ENCODE results near the gene ENOX1. TPM values are rescaled to one million over a fixed set of nuclear protein-coding genes. Genes with fewer than 3 reads are reported as not detected.

The ENOX1 gene
- total and polyA plus RNA-seq, 2 donors, result 4.0 to 5.7 TPM

GRCh38 chr13:43200736-43201135 lies 586.0 kb downstream of the ENOX1 start:
- no peaks in the 10 kb centered on the region for H3K4me1 ChIP-seq (ENCODE audit: control insufficient read depth in 2 of 2, insufficient read depth in 2 of 2, low read length in 2 of 2)
- WGBS, result 97% methylated on average over 1 of the region's 1 CpG

GRCh38 chr13:43200307-43200706 lies 586.5 kb downstream of the ENOX1 start:
- Histone ChIP-seq H3K27me3 (ENCODE audit: control insufficient read depth in 2 of 2, insufficient read depth in 1 of 2, low read length in 1 of 2) (no peaks in the 10 kb centered on the region), H3K4me1 (ENCODE audit: control insufficient read depth in 2 of 2, insufficient read depth in 2 of 2, low read length in 2 of 2) (no peaks in the 10 kb centered on the region), H3K9me3 (ENCODE audit: control insufficient read depth in 2 of 2, insufficient read depth in 1 of 2, low read length in 1 of 2) (no peaks in the 10 kb centered on the region), H3K4me3 (ENCODE audit: low read length in 2 of 2) (no peak overlapping the region), H3K36me3 (ENCODE audit: control insufficient read depth in 2 of 2, insufficient read depth in 2 of 2, low read length in 1 of 2) (no peaks in the 10 kb centered on the region), H3K27ac (ENCODE audit: low read depth in 1 of 2, low read length in 1 of 2) (no peak overlapping the region)
- DNase-seq (ENCODE audit: low read depth in 6 of 9, low spot score in 9 of 9), result no peak
- 92% methylated on average over 1 of the region's 1 CpG for WGBS

More at GRCh38 chr13:43200736-43201135, 586.0 kb downstream of the ENOX1 start:
- no peaks in the 10 kb centered on the region for H3K9me3 ChIP-seq (ENCODE audit: control insufficient read depth in 2 of 2, insufficient read depth in 1 of 2, low read length in 1 of 2)
- no peaks in the 10 kb centered on the region for H3K27me3 ChIP-seq (ENCODE audit: control insufficient read depth in 2 of 2, insufficient read depth in 1 of 2, low read length in 1 of 2)
- H3K4me3 ChIP-seq (ENCODE audit: low read length in 2 of 2), result no peak overlapping the region
- H3K36me3 ChIP-seq (ENCODE audit: control insufficient read depth in 2 of 2, insufficient read depth in 2 of 2, low read length in 1 of 2), result no peaks in the 10 kb centered on the region
- DNase-seq (ENCODE audit: low read depth in 6 of 9, low spot score in 9 of 9), result no peak
- H3K27ac ChIP-seq (ENCODE audit: low read depth in 1 of 2, low read length in 1 of 2), result no peak overlapping the region

- peaks cover 0 to 7% of the 10 kb centered on the region in 2 donors for H3K4me1 ChIP-seq (ENCODE audit: control insufficient read depth in 2 of 2, insufficient read depth in 2 of 2, low read length in 2 of 2)
- H3K4me3 ChIP-seq (ENCODE audit: low read length in 2 of 2), result no peak overlapping the region
- H3K36me3 ChIP-seq (ENCODE audit: control insufficient read depth in 2 of 2, insufficient read depth in 2 of 2, low read length in 1 of 2), result no peaks in the 10 kb centered on the region
- H3K27ac ChIP-seq (ENCODE audit: low read depth in 1 of 2, low read length in 1 of 2), result no peak overlapping the region
- no peaks in the 10 kb centered on the region for H3K9me3 ChIP-seq (ENCODE audit: control insufficient read depth in 2 of 2, insufficient read depth in 1 of 2, low read length in 1 of 2)
- 97% methylated on average over 3 of the region's 3 CpGs for WGBS
- H3K27me3 ChIP-seq (ENCODE audit: control insufficient read depth in 2 of 2, insufficient read depth in 1 of 2, low read length in 1 of 2), result no peaks in the 10 kb centered on the region
- DNase-seq (ENCODE audit: low read depth in 6 of 9, low spot score in 9 of 9), result no peak
Measured at GRCh38 chr13:43196750-43197370, 589.9 kb downstream of the ENOX1 start.

GRCh38 chr13:43196086-43196621 lies 590.6 kb downstream of the ENOX1 start:
- Histone ChIP-seq H3K4me3 (ENCODE audit: low read length in 2 of 2) (no peak overlapping the region), H3K27ac (ENCODE audit: low read depth in 1 of 2, low read length in 1 of 2) (no peak overlapping the region), H3K27me3 (ENCODE audit: control insufficient read depth in 2 of 2, insufficient read depth in 1 of 2, low read length in 1 of 2) (no peaks in the 10 kb centered on the region), H3K36me3 (ENCODE audit: control insufficient read depth in 2 of 2, insufficient read depth in 2 of 2, low read length in 1 of 2) (no peaks in the 10 kb centered on the region), H3K9me3 (ENCODE audit: control insufficient read depth in 2 of 2, insufficient read depth in 1 of 2, low read length in 1 of 2) (no peaks in the 10 kb centered on the region), H3K4me1 (ENCODE audit: control insufficient read depth in 2 of 2, insufficient read depth in 2 of 2, low read length in 2 of 2) (peaks cover 0 to 7% of the 10 kb centered on the region in 2 donors)
- 94% methylated on average over 4 of the region's 4 CpGs for WGBS
- no peak for DNase-seq (ENCODE audit: low read depth in 6 of 9, low spot score in 9 of 9)

- WGBS, result 95% methylated on average over 4 of the region's 4 CpGs
- Histone ChIP-seq H3K36me3 (ENCODE audit: control insufficient read depth in 2 of 2, insufficient read depth in 2 of 2, low read length in 1 of 2) (no peaks in the 10 kb centered on the region), H3K4me1 (ENCODE audit: control insufficient read depth in 2 of 2, insufficient read depth in 2 of 2, low read length in 2 of 2) (peaks cover 0 to 7% of the 10 kb centered on the region in 2 donors), H3K27me3 (ENCODE audit: control insufficient read depth in 2 of 2, insufficient read depth in 1 of 2, low read length in 1 of 2) (no peaks in the 10 kb centered on the region), H3K4me3 (ENCODE audit: low read length in 2 of 2) (no peak overlapping the region), H3K27ac (ENCODE audit: low read depth in 1 of 2, low read length in 1 of 2) (no peak overlapping the region), H3K9me3 (ENCODE audit: control insufficient read depth in 2 of 2, insufficient read depth in 1 of 2, low read length in 1 of 2) (no peaks in the 10 kb centered on the region)
- no peak for DNase-seq (ENCODE audit: low read depth in 6 of 9, low spot score in 9 of 9)
Measured at GRCh38 chr13:43195551-43195950, 591.2 kb downstream of the ENOX1 start.

- no peak for DNase-seq (ENCODE audit: low read depth in 6 of 9, low spot score in 9 of 9)
- H3K27ac ChIP-seq (ENCODE audit: low read depth in 1 of 2, low read length in 1 of 2), result no peak overlapping the region
- H3K9me3 ChIP-seq (ENCODE audit: control insufficient read depth in 2 of 2, insufficient read depth in 1 of 2, low read length in 1 of 2), result no peaks in the 10 kb centered on the region
- no peaks in the 10 kb centered on the region for H3K27me3 ChIP-seq (ENCODE audit: control insufficient read depth in 2 of 2, insufficient read depth in 1 of 2, low read length in 1 of 2)
- H3K36me3 ChIP-seq (ENCODE audit: control insufficient read depth in 2 of 2, insufficient read depth in 2 of 2, low read length in 1 of 2), result no peaks in the 10 kb centered on the region
- 93% methylated on average over 4 of the region's 4 CpGs for WGBS
- H3K4me3 ChIP-seq (ENCODE audit: low read length in 2 of 2), result no peak overlapping the region
- H3K4me1 ChIP-seq (ENCODE audit: control insufficient read depth in 2 of 2, insufficient read depth in 2 of 2, low read length in 2 of 2), result peaks cover 0 to 7% of the 10 kb centered on the region in 2 donors
Measured at GRCh38 chr13:43195112-43195511, 591.7 kb downstream of the ENOX1 start.

GRCh38 chr13:43193789-43194420 lies 592.9 kb downstream of the ENOX1 start:
- no peaks in the 10 kb centered on the region for H3K9me3 ChIP-seq (ENCODE audit: control insufficient read depth in 2 of 2, insufficient read depth in 1 of 2, low read length in 1 of 2)
- no peaks in the 10 kb centered on the region for H3K36me3 ChIP-seq (ENCODE audit: control insufficient read depth in 2 of 2, insufficient read depth in 2 of 2, low read length in 1 of 2)
- WGBS, result 97% methylated on average over 14 of the region's 14 CpGs
- no peak overlapping the region for H3K4me3 ChIP-seq (ENCODE audit: low read length in 2 of 2)
- no peak for DNase-seq (ENCODE audit: low read depth in 6 of 9, low spot score in 9 of 9)
- H3K27ac ChIP-seq (ENCODE audit: low read depth in 1 of 2, low read length in 1 of 2), result no peak overlapping the region
- peaks cover 0 to 7% of the 10 kb centered on the region in 2 donors for H3K4me1 ChIP-seq (ENCODE audit: control insufficient read depth in 2 of 2, insufficient read depth in 2 of 2, low read length in 2 of 2)
- no peaks in the 10 kb centered on the region for H3K27me3 ChIP-seq (ENCODE audit: control insufficient read depth in 2 of 2, insufficient read depth in 1 of 2, low read length in 1 of 2)

GRCh38 chr13:43191546-43191945 lies 595.2 kb downstream of the ENOX1 start:
- Histone ChIP-seq H3K9me3 (ENCODE audit: control insufficient read depth in 2 of 2, insufficient read depth in 1 of 2, low read length in 1 of 2) (no peaks in the 10 kb centered on the region), H3K4me3 (ENCODE audit: low read length in 2 of 2) (no peak overlapping the region), H3K36me3 (ENCODE audit: control insufficient read depth in 2 of 2, insufficient read depth in 2 of 2, low read length in 1 of 2) (no peaks in the 10 kb centered on the region), H3K27me3 (ENCODE audit: control insufficient read depth in 2 of 2, insufficient read depth in 1 of 2, low read length in 1 of 2) (no peaks in the 10 kb centered on the region), H3K4me1 (ENCODE audit: control insufficient read depth in 2 of 2, insufficient read depth in 2 of 2, low read length in 2 of 2) (peaks cover 0 to 7% of the 10 kb centered on the region in 2 donors), H3K27ac (ENCODE audit: low read depth in 1 of 2, low read length in 1 of 2) (no peak overlapping the region)
- no peak for DNase-seq (ENCODE audit: low read depth in 6 of 9, low spot score in 9 of 9)
- WGBS, result 94% methylated on average over 1 of the region's 1 CpG

GRCh38 chr13:43185226-43185625 lies 601.5 kb downstream of the ENOX1 start:
- no peak for DNase-seq (ENCODE audit: low read depth in 6 of 9, low spot score in 9 of 9)
- H3K27ac ChIP-seq (ENCODE audit: low read depth in 1 of 2, low read length in 1 of 2), result no peak overlapping the region
- no peak overlapping the region for H3K4me3 ChIP-seq (ENCODE audit: low read length in 2 of 2)
- H3K4me1 ChIP-seq (ENCODE audit: control insufficient read depth in 2 of 2, insufficient read depth in 2 of 2, low read length in 2 of 2), result no peaks in the 10 kb centered on the region
- WGBS, result 93% methylated on average over 2 of the region's 2 CpGs
- H3K36me3 ChIP-seq (ENCODE audit: control insufficient read depth in 2 of 2, insufficient read depth in 2 of 2, low read length in 1 of 2), result no peaks in the 10 kb centered on the region
- H3K9me3 ChIP-seq (ENCODE audit: control insufficient read depth in 2 of 2, insufficient read depth in 1 of 2, low read length in 1 of 2), result peaks cover 0 to under 1% of the 10 kb centered on the region in 2 donors
- no peaks in the 10 kb centered on the region for H3K27me3 ChIP-seq (ENCODE audit: control insufficient read depth in 2 of 2, insufficient read depth in 1 of 2, low read length in 1 of 2)
